Esophagus squamous epithelium (tissue), 4 donors: ENCODE results near the gene LCAT.

Experiments used
- POLR2A ChIP-seq, 4 donors: fragments of 450-650 bp; IDR thresholded peaks; one replicate each; pipeline ENCODE4 v1.6.1; 2017; ENCODE audit warnings: antibody characterized with exemption in 4 of 4, mild to moderate bottlenecking in 4 of 4, moderate library complexity in 3 of 4
- TF ChIP-seq, protein P1 (sequence below), 6 experiments: fragments of 450-650 bp in 4 of 6; fragments of 200-600 bp in 2 of 6; sonication (generic) in 2 of 6; IDR thresholded peaks; one replicate each; pipeline ENCODE4 v1.5.1; 2016 to 2019; ENCODE audit warnings: antibody characterized with exemption in 6 of 6, mild to moderate bottlenecking in 4 of 6, moderate library complexity in 4 of 6

DNA sequence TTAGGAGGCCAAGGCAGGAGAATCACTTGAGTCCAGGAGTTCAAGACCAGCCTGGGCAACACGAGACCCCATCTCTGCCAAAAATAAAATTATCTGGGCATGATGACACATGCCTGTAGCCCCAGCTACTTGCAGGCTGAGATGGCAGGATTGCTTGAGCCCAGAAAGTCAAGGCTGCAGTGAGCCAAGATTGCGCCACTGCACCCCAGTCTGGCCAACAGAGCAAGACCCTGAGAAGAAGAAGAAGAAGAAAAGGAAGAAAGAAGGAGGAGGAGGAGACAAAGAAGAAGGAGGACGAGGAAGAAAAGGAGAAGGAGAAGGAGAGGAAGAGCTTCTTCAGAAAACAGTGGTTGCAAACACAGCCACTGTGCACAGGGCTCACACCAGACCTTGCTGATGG lies 44.8 kb upstream of the LCAT start:
- no peak for TF ChIP-seq POLR2A (IDR thresholded peaks at IDR 0.05)
- TF ChIP-seq, protein P1, sequence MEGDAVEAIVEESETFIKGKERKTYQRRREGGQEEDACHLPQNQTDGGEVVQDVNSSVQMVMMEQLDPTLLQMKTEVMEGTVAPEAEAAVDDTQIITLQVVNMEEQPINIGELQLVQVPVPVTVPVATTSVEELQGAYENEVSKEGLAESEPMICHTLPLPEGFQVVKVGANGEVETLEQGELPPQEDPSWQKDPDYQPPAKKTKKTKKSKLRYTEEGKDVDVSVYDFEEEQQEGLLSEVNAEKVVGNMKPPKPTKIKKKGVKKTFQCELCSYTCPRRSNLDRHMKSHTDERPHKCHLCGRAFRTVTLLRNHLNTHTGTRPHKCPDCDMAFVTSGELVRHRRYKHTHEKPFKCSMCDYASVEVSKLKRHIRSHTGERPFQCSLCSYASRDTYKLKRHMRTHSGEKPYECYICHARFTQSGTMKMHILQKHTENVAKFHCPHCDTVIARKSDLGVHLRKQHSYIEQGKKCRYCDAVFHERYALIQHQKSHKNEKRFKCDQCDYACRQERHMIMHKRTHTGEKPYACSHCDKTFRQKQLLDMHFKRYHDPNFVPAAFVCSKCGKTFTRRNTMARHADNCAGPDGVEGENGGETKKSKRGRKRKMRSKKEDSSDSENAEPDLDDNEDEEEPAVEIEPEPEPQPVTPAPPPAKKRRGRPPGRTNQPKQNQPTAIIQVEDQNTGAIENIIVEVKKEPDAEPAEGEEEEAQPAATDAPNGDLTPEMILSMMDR (IDR thresholded peaks at IDR 0.05): no peak
